Duodenal mucosa (tissue), 2 donors: ENCODE results near the gene ATXN10.

Source experiments
- H3K27ac ChIP-seq: one replicate; pipeline ENCODE4 v1.7.0; 2013; ENCODE audit warnings: low read depth, low read length
- H3K27me3 ChIP-seq, 2 donors: one replicate each; pipeline ENCODE4 v1.7.0; 2013; ENCODE audit warnings: low read length in 2 of 2, control low read depth in 1 of 2; ENCODE audit not compliant: insufficient read depth in 2 of 2, control insufficient read depth in 1 of 2
- H3K36me3 ChIP-seq, 2 donors: one replicate each; pipeline ENCODE4 v1.7.0; 2013; ENCODE audit warnings: low read length in 2 of 2, control low read depth in 1 of 2; ENCODE audit not compliant: insufficient read depth in 2 of 2, control insufficient read depth in 1 of 2
- H3K4me1 ChIP-seq, 2 donors: one replicate each; pipeline ENCODE4 v1.7.0; 2013; ENCODE audit warnings: low read length in 2 of 2, control low read depth in 1 of 2; ENCODE audit not compliant: insufficient read depth in 2 of 2, control insufficient read depth in 1 of 2
- H3K4me3 ChIP-seq, 2 donors: one replicate each; pipeline ENCODE4 v1.7.0; 2013; ENCODE audit warnings: low read length in 2 of 2, low read depth in 1 of 2
- H3K9ac ChIP-seq, 2 donors: one replicate each; pipeline ENCODE4 v1.7.0; 2013; ENCODE audit warnings: low read length in 2 of 2, low read depth in 1 of 2
- H3K9me3 ChIP-seq, 2 donors: one replicate each; pipeline ENCODE4 v1.7.0; 2013; ENCODE audit warnings: low read length in 2 of 2, control low read depth in 1 of 2; ENCODE audit not compliant: control insufficient read depth in 1 of 2

ATXN10 gene

GRCh38 chr22:45878901-45879551 is 207.4 kb downstream of the ATXN10 start:
- Histone ChIP-seq H3K4me1 (no peaks in the 10 kb centered on the region), H3K36me3 (no peaks in the 10 kb centered on the region), H3K9me3 (no peaks in the 10 kb centered on the region), H3K9ac (no peak overlapping the region), H3K4me3 (no peak overlapping the region), H3K27ac (no peak overlapping the region), H3K27me3 (peaks cover 38 to 55% of the 10 kb centered on the region in 2 donors)

- Histone ChIP-seq H3K9ac (no peak overlapping the region), H3K27me3 (peaks cover 38 to 55% of the 10 kb centered on the region in 2 donors), H3K9me3 (no peaks in the 10 kb centered on the region), H3K4me3 (no peak overlapping the region), H3K36me3 (no peaks in the 10 kb centered on the region), H3K4me1 (no peaks in the 10 kb centered on the region), H3K27ac (no peak overlapping the region)
These were observed 207.9 kb downstream of the ATXN10 start for GRCh38 chr22:45879552-45879949.

- Histone ChIP-seq H3K9me3 (no peaks in the 10 kb centered on the region), H3K4me3 (no peak overlapping the region), H3K4me1 (no peaks in the 10 kb centered on the region), H3K9ac (no peak overlapping the region), H3K27me3 (peaks cover 38 to 55% of the 10 kb centered on the region in 2 donors), H3K27ac (no peak overlapping the region), H3K36me3 (no peaks in the 10 kb centered on the region)
These were observed 208.6 kb downstream of the ATXN10 start for GRCh38 chr22:45880091-45880715.

- Histone ChIP-seq H3K9ac (no peak overlapping the region), H3K27me3 (peaks cover 38 to 55% of the 10 kb centered on the region in 2 donors), H3K4me3 (no peak overlapping the region), H3K4me1 (no peaks in the 10 kb centered on the region), H3K9me3 (no peaks in the 10 kb centered on the region), H3K27ac (no peak overlapping the region), H3K36me3 (no peaks in the 10 kb centered on the region)
These were observed 209.3 kb downstream of the ATXN10 start for GRCh38 chr22:45880716-45881523.

- no peaks in the 10 kb centered on the region for H3K9me3 ChIP-seq
- no peak overlapping the region for H3K4me3 ChIP-seq
- H3K4me1 ChIP-seq, result no peaks in the 10 kb centered on the region
- H3K27ac ChIP-seq, result no peak overlapping the region
- peaks cover 38 to 55% of the 10 kb centered on the region in 2 donors for H3K27me3 ChIP-seq
- no peak overlapping the region for H3K9ac ChIP-seq
- no peaks in the 10 kb centered on the region for H3K36me3 ChIP-seq
These were observed 209.9 kb downstream of the ATXN10 start for GRCh38 chr22:45881524-45881875.

GRCh38 chr22:45882881-45883810 is 211.5 kb downstream of the ATXN10 start:
- Histone ChIP-seq H3K4me3 (no peak overlapping the region), H3K9ac (no peak overlapping the region), H3K27ac (no peak overlapping the region), H3K9me3 (no peaks in the 10 kb centered on the region), H3K36me3 (no peaks in the 10 kb centered on the region), H3K27me3 (peaks cover 31 to 45% of the 10 kb centered on the region in 2 donors), H3K4me1 (no peaks in the 10 kb centered on the region)

GRCh38 chr22:45883811-45884170 is 212.2 kb downstream of the ATXN10 start:
- Histone ChIP-seq H3K27ac (no peak overlapping the region), H3K27me3 (peaks cover 25 to 39% of the 10 kb centered on the region in 2 donors), H3K9me3 (no peaks in the 10 kb centered on the region), H3K4me3 (no peak overlapping the region), H3K4me1 (no peaks in the 10 kb centered on the region), H3K36me3 (no peaks in the 10 kb centered on the region), H3K9ac (no peak overlapping the region)

- Histone ChIP-seq H3K4me1 (no peaks in the 10 kb centered on the region), H3K4me3 (no peak overlapping the region), H3K27me3 (peaks cover 22 to 38% of the 10 kb centered on the region in 2 donors), H3K9ac (no peak overlapping the region), H3K27ac (no peak overlapping the region), H3K36me3 (no peaks in the 10 kb centered on the region), H3K9me3 (no peaks in the 10 kb centered on the region)
These were observed 212.8 kb downstream of the ATXN10 start for GRCh38 chr22:45884201-45885062.

GRCh38 chr22:45885171-45885840 is 213.7 kb downstream of the ATXN10 start:
- H3K4me3 ChIP-seq, result no peak overlapping the region
- H3K9me3 ChIP-seq, result no peaks in the 10 kb centered on the region

More at GRCh38 chr22:45885171-45885840, 213.7 kb downstream of the ATXN10 start:
- Histone ChIP-seq H3K4me1 (no peaks in the 10 kb centered on the region), H3K9ac (no peak overlapping the region), H3K36me3 (no peaks in the 10 kb centered on the region), H3K27ac (no peak overlapping the region), H3K27me3 (peaks cover 15 to 33% of the 10 kb centered on the region in 2 donors)
